ENCODE results near the gene COL26A1.
A peak's percentile ranks its signal among the peaks of the same experiment; 100 is the strongest.
"Not testable (repeated sequence)": the region's sequence is repeated elsewhere in the genome, so short reads cannot be mapped to it uniquely, and the experiment has no call there.

Gene COL26A1

GRCh38 chr7:101494602-101495329 lies 132.1 kb downstream of the COL26A1 start:
- no peak for DNase-seq (ENCODE audit: low spot score)

GRCh38 chr7:101496017-101496416 lies 133.3 kb downstream of the COL26A1 start:
- DNase-seq (ENCODE audit: low spot score), result no peak

- DNase-seq (ENCODE audit: low spot score), result no peak
These were observed 138.7 kb downstream of the COL26A1 start for GRCh38 chr7:101501351-101501750.

- no peak for DNase-seq (ENCODE audit: low spot score)
These were observed 139.9 kb downstream of the COL26A1 start for GRCh38 chr7:101502466-101503098.

- DNase-seq (ENCODE audit: low spot score), result not testable (repeated sequence)
These were observed 142.8 kb downstream of the COL26A1 start for GRCh38 chr7:101505510-101505909.

GRCh38 chr7:101506531-101506930 lies 143.9 kb downstream of the COL26A1 start:
- DNase-seq (ENCODE audit: low spot score), result no peak

GRCh38 chr7:101507327-101507726 lies 144.7 kb downstream of the COL26A1 start:
- no peak for DNase-seq (ENCODE audit: low spot score)

GRCh38 chr7:101507791-101508252 lies 145.1 kb downstream of the COL26A1 start:
- DNase-seq (ENCODE audit: low spot score), result peak; percentile 88

GRCh38 chr7:101510297-101510696 lies 147.6 kb downstream of the COL26A1 start:
- no peak for DNase-seq (ENCODE audit: low spot score)

GRCh38 chr7:101511965-101512364 lies 149.3 kb downstream of the COL26A1 start:
- DNase-seq (ENCODE audit: low spot score), result no peak

GRCh38 chr7:101516851-101517250 lies 154.2 kb downstream of the COL26A1 start:
- DNase-seq (ENCODE audit: low spot score), result no peak

- DNase-seq (ENCODE audit: low spot score), result no peak
These were observed 154.6 kb downstream of the COL26A1 start for GRCh38 chr7:101517304-101517703.

GRCh38 chr7:101518336-101518735 lies 155.7 kb downstream of the COL26A1 start:
- no peak for DNase-seq (ENCODE audit: low spot score)

- no peak for DNase-seq (ENCODE audit: low spot score)
These were observed 156.8 kb downstream of the COL26A1 start for GRCh38 chr7:101519324-101520023.

- no peak for DNase-seq (ENCODE audit: low spot score)
These were observed 158.8 kb downstream of the COL26A1 start for GRCh38 chr7:101521430-101521925.

GRCh38 chr7:101522021-101522420 lies 159.3 kb downstream of the COL26A1 start:
- DNase-seq (ENCODE audit: low spot score), result no peak

GRCh38 chr7:101527844-101528667 lies 165.4 kb downstream of the COL26A1 start:
- DNase-seq (ENCODE audit: low spot score), result no peak

- no peak for DNase-seq (ENCODE audit: low spot score)
These were observed 166.9 kb downstream of the COL26A1 start for GRCh38 chr7:101529560-101529959.

GRCh38 chr7:101531726-101532357 lies 169.2 kb downstream of the COL26A1 start:
- DNase-seq (ENCODE audit: low spot score), result peak; percentile 63

GRCh38 chr7:101532400-101533102 lies 169.9 kb downstream of the COL26A1 start:
- no peak for DNase-seq (ENCODE audit: low spot score)
